Measurements from ENCODE around the gene CAND1. TPM values are rescaled to one million over a fixed set of nuclear protein-coding genes. Genes with fewer than 3 reads are reported as not detected.

The CAND1 gene
- total and polyA plus RNA-seq, 9 of the 15 experiments (the other 6 are each of a cell fraction or from before 2014, with no cell fraction given), result 24.0 to 167 (median 77.5) TPM

DNA sequence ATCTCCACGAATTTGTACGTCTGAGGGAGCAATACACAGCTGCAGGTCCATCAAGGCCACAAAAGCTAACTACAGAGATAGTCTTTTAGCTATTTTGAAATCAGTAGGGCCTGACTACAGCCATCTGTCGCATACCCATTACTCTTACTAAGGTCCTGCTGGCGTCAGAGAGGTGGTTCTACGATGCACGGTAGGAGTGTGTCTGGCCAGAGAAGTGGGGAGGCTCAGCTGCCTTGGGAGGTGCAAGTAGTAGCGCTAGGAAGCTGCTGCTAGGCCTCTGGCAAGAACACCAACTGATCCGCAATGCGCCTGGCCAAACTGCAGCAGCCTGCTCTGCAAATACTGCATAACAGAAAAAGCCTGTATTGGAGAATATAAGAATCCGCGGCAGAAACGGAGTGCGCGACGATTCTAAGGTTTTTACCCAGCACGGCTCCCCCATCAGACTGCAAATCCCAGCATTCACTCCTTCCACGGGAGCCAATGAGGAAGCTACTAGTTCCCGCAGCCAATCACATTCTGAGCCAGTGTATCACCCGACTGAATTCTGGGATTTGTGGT is 743 bp upstream of the CAND1 start (continued):
- TF ChIP-seq, protein P1, sequence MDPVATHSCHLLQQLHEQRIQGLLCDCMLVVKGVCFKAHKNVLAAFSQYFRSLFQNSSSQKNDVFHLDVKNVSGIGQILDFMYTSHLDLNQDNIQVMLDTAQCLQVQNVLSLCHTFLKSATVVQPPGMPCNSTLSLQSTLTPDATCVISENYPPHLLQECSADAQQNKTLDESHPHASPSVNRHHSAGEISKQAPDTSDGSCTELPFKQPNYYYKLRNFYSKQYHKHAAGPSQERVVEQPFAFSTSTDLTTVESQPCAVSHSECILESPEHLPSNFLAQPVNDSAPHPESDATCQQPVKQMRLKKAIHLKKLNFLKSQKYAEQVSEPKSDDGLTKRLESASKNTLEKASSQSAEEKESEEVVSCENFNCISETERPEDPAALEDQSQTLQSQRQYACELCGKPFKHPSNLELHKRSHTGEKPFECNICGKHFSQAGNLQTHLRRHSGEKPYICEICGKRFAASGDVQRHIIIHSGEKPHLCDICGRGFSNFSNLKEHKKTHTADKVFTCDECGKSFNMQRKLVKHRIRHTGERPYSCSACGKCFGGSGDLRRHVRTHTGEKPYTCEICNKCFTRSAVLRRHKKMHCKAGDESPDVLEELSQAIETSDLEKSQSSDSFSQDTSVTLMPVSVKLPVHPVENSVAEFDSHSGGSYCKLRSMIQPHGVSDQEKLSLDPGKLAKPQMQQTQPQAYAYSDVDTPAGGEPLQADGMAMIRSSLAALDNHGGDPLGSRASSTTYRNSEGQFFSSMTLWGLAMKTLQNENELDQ (CRISPR knock-in tag; IDR thresholded peaks at IDR 0.05; ENCODE audit: borderline replicate concordance), result no peak
- TF ChIP-seq, protein P2, sequence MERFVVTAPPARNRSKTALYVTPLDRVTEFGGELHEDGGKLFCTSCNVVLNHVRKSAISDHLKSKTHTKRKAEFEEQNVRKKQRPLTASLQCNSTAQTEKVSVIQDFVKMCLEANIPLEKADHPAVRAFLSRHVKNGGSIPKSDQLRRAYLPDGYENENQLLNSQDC (CRISPR knock-in tag; IDR thresholded peaks at IDR 0.05), result no peak
- TF ChIP-seq CSDE1 (IDR thresholded peaks at IDR 0.05) (no peak), CHD7 (IDR thresholded peaks at IDR 0.05; ENCODE audit: low read depth, low read length) (peak; percentile 53), SMARCA4 (IDR thresholded peaks at IDR 0.05) (no peak), GTF2E2 (tag; IDR thresholded peaks at IDR 0.05) (0 out of 2 replicates have a peak, but pooled peaks have one; percentile 34), KDM2B (CRISPR knock-in tag; IDR thresholded peaks at IDR 0.05) (no peak), SMARCA5 (IDR thresholded peaks at IDR 0.05) (no peak), MYC (IDR thresholded peaks at IDR 0.05; ENCODE audit: low read depth, low read length) (no peak), MYC (CRISPR knock-in tag; IDR thresholded peaks at IDR 0.05; ENCODE audit: borderline replicate concordance, low read depth) (no peak), PRPF4 (IDR thresholded peaks at IDR 0.05; ENCODE audit: insufficient read depth, low read depth, low read length, poor library complexity, severe bottlenecking) (no peak), ETV1 (tag; conservative IDR thresholded peaks at IDR 0.05; ENCODE audit: low read depth) (no peak), NFATC3 (IDR thresholded peaks at IDR 0.05) (no peak), GATAD2A (IDR thresholded peaks at IDR 0.05) (no peak), PTBP1 (IDR thresholded peaks at IDR 0.05; ENCODE audit: low read depth, low read length) (no peak), KHSRP (IDR thresholded peaks at IDR 0.05) (no peak)

Data from K562 (cell line).